Karpas-422 (cell line): ENCODE measurements around the gene DGKB. TPM values are rescaled to one million over a fixed set of nuclear protein-coding genes. Genes with fewer than 3 reads are reported as not detected.

Source experiments
- DNase-seq: peaks from one replicate; pipeline ENCODE4 v3.0.0-alpha.2; 2015
- H2AFZ ChIP-seq: fragments of 200-600 bp; sonication (generic); 2 replicates; pipeline ENCODE4 v1.6.1; 2014; ENCODE audit warnings: antibody characterized with exemption, low read length, mixed read lengths
- H3K27ac ChIP-seq: fragments of 200-600 bp; sonication (generic); 2 replicates; pipeline ENCODE4 v1.5.1; 2014; ENCODE audit warnings: mild to moderate bottlenecking, low read length, moderate library complexity
- H3K27me3 ChIP-seq: fragments of 200-600 bp; sonication (generic); 2 replicates; pipeline ENCODE4 v1.6.1; 2014; ENCODE audit warnings: low read length, mixed read lengths
- H3K36me3 ChIP-seq: fragments of 200-600 bp; sonication (generic); 2 replicates; pipeline ENCODE4 v1.6.1; 2014; ENCODE audit warnings: low read length, mixed read lengths; ENCODE audit not compliant: insufficient read depth
- H3K4me1 ChIP-seq: fragments of 200-600 bp; sonication (generic); 2 replicates; pipeline ENCODE4 v1.6.1; 2014; ENCODE audit warnings: mild to moderate bottlenecking, low read length, mixed read lengths
- H3K4me2 ChIP-seq: fragments of 200-600 bp; sonication (generic); 2 replicates; pipeline ENCODE4 v1.6.1; 2014; ENCODE audit warnings: low read length, low read depth, mild to moderate bottlenecking; ENCODE audit not compliant: poor library complexity, severe bottlenecking
- H3K4me3 ChIP-seq: fragments of 200-600 bp; sonication (generic); 2 replicates; pipeline ENCODE4 v1.5.1; 2014; ENCODE audit warnings: mild to moderate bottlenecking, antibody characterized with exemption, low read length, mixed read lengths
- H3K79me2 ChIP-seq: fragments of 200-600 bp; sonication (generic); 2 replicates; pipeline ENCODE4 v1.6.1; 2014; ENCODE audit warnings: mild to moderate bottlenecking, low read length, mixed read lengths
- H3K9ac ChIP-seq: fragments of 200-600 bp; sonication (generic); 2 replicates; pipeline ENCODE4 v1.6.0; 2014; ENCODE audit warnings: low read length
- H3K9me2 ChIP-seq: fragments of 200-600 bp; sonication (generic), shearing (Covaris generic); replicated peaks from 2 replicates; pipeline ENCODE4 v1.6.0; 2014; ENCODE audit warnings: mild to moderate bottlenecking, low read length, moderate library complexity; ENCODE audit not compliant: insufficient read depth
- H3K9me3 ChIP-seq: fragments of 300-700, 200-600 bp; sonication (generic); 2 replicates; pipeline ENCODE4 v1.6.1; 2014; ENCODE audit warnings: low read length, mixed read lengths
- H4K20me1 ChIP-seq: fragments of 200-600 bp; sonication (generic); 2 replicates; pipeline ENCODE4 v1.6.1; 2014; ENCODE audit warnings: mild to moderate bottlenecking, antibody characterized with exemption, low read length, low read depth; ENCODE audit not compliant: insufficient read depth
- total RNA-seq: library from RNA; depleted of rRNA; stranded (reverse); fragments of >200 nt; shearing (Covaris generic); gene quantifications from 2 replicates; pipeline ENCODE4 v1.2.3, GENCODE V29; 2014; ENCODE audit warnings: low replicate concordance

DGKB gene
- total RNA-seq, 1 experiment from 2014 or later: not detected

- H3K4me3 ChIP-seq: no peak overlapping the region
- no peak overlapping the region for H3K27ac ChIP-seq
- no peaks in the 10 kb centered on the region for H3K4me1 ChIP-seq
- H3K9me2 ChIP-seq: peaks cover 3% of the 10 kb centered on the region; the same call in 1 of the 2 replicates
- no peaks in the 10 kb centered on the region for H4K20me1 ChIP-seq
- H3K79me2 ChIP-seq: no peaks in the 10 kb centered on the region
- no peak overlapping the region for H3K9ac ChIP-seq
- H3K9me3 ChIP-seq: no peaks in the 10 kb centered on the region
- no peak for DNase-seq
- H3K27me3 ChIP-seq: no peaks in the 10 kb centered on the region
- no peak overlapping the region for H3K4me2 ChIP-seq
- no peaks in the 10 kb centered on the region for H3K36me3 ChIP-seq
- H2AFZ ChIP-seq: no peak overlapping the region
These were observed 235.6 kb downstream of the DGKB start for GRCh38 chr7:14666913-14667312.

GRCh38 chr7:14666304-14666703, 236.2 kb downstream of the DGKB start:
- H3K27me3 ChIP-seq: no peaks in the 10 kb centered on the region
- H3K9me3 ChIP-seq: no peaks in the 10 kb centered on the region
- peaks cover 3% of the 10 kb centered on the region; the same call in 1 of the 2 replicates for H3K9me2 ChIP-seq
- H3K4me2 ChIP-seq: no peak overlapping the region
- no peak overlapping the region for H2AFZ ChIP-seq
- H3K27ac ChIP-seq: no peak overlapping the region
- H3K79me2 ChIP-seq: no peaks in the 10 kb centered on the region
- H3K36me3 ChIP-seq: no peaks in the 10 kb centered on the region
- DNase-seq: no peak
- H3K9ac ChIP-seq: no peak overlapping the region
- no peaks in the 10 kb centered on the region for H4K20me1 ChIP-seq
- no peak overlapping the region for H3K4me3 ChIP-seq
- no peaks in the 10 kb centered on the region for H3K4me1 ChIP-seq

- Histone ChIP-seq H3K9ac (no peak overlapping the region), H3K27ac (no peak overlapping the region), H3K79me2 (no peaks in the 10 kb centered on the region), H3K4me3 (no peak overlapping the region), H3K4me2 (no peak overlapping the region), H3K9me2 (0 out of 2 replicates have a peak, but pooled peaks cover 4% of the 10 kb centered on the region), H3K4me1 (no peaks in the 10 kb centered on the region), H4K20me1 (no peaks in the 10 kb centered on the region), H3K36me3 (no peaks in the 10 kb centered on the region), H3K9me3 (peaks cover 11% of the 10 kb centered on the region; the same call in 1 of the 2 replicates), H2AFZ (no peak overlapping the region), H3K27me3 (no peaks in the 10 kb centered on the region)
- DNase-seq: no peak
These were observed 262.8 kb downstream of the DGKB start for GRCh38 chr7:14639801-14640200.

- DNase-seq: no peak
- Histone ChIP-seq H3K27ac (no peak overlapping the region), H3K4me1 (no peaks in the 10 kb centered on the region), H3K4me3 (no peak overlapping the region), H3K9me2 (0 out of 2 replicates have a peak, but pooled peaks cover 4% of the 10 kb centered on the region), H2AFZ (no peak overlapping the region), H4K20me1 (no peaks in the 10 kb centered on the region), H3K4me2 (no peak overlapping the region), H3K9ac (no peak overlapping the region), H3K36me3 (no peaks in the 10 kb centered on the region), H3K79me2 (no peaks in the 10 kb centered on the region), H3K9me3 (peaks cover 6% of the 10 kb centered on the region; the same call in 1 of the 2 replicates), H3K27me3 (no peaks in the 10 kb centered on the region)
These were observed 263.2 kb downstream of the DGKB start for GRCh38 chr7:14639329-14639728.

GRCh38 chr7:14637968-14638367, 264.6 kb downstream of the DGKB start:
- no peaks in the 10 kb centered on the region for H3K79me2 ChIP-seq
- H3K27me3 ChIP-seq: no peaks in the 10 kb centered on the region
- no peaks in the 10 kb centered on the region for H3K9me3 ChIP-seq
- no peaks in the 10 kb centered on the region for H3K36me3 ChIP-seq
- DNase-seq: no peak
- H3K4me1 ChIP-seq: no peaks in the 10 kb centered on the region
- H4K20me1 ChIP-seq: no peaks in the 10 kb centered on the region
- H3K27ac ChIP-seq: no peak overlapping the region
- H3K4me2 ChIP-seq: no peak overlapping the region
- H2AFZ ChIP-seq: no peak overlapping the region
- H3K9me2 ChIP-seq: 0 out of 2 replicates have a peak, but pooled peaks cover 4% of the 10 kb centered on the region
- no peak overlapping the region for H3K9ac ChIP-seq
- no peak overlapping the region for H3K4me3 ChIP-seq

GRCh38 chr7:14635955-14636354, 266.6 kb downstream of the DGKB start:
- Histone ChIP-seq H3K27ac (no peak overlapping the region), H3K9me3 (no peaks in the 10 kb centered on the region), H3K27me3 (no peaks in the 10 kb centered on the region), H3K9ac (no peak overlapping the region), H3K9me2 (no peaks in the 10 kb centered on the region), H3K36me3 (no peaks in the 10 kb centered on the region), H2AFZ (no peak overlapping the region), H4K20me1 (no peaks in the 10 kb centered on the region), H3K4me1 (no peaks in the 10 kb centered on the region), H3K4me3 (no peak overlapping the region), H3K4me2 (no peak overlapping the region), H3K79me2 (no peaks in the 10 kb centered on the region)
- no peak for DNase-seq

- Histone ChIP-seq H3K36me3 (no peaks in the 10 kb centered on the region), H3K9ac (no peak overlapping the region), H3K27ac (no peak overlapping the region), H4K20me1 (no peaks in the 10 kb centered on the region), H3K79me2 (no peaks in the 10 kb centered on the region), H2AFZ (no peak overlapping the region), H3K4me3 (no peak overlapping the region), H3K4me1 (no peaks in the 10 kb centered on the region), H3K9me3 (no peaks in the 10 kb centered on the region), H3K27me3 (no peaks in the 10 kb centered on the region), H3K9me2 (no peaks in the 10 kb centered on the region), H3K4me2 (no peak overlapping the region)
- DNase-seq: no peak
These were observed 272.5 kb downstream of the DGKB start for GRCh38 chr7:14630048-14630447.

GRCh38 chr7:14628516-14628915, 274.0 kb downstream of the DGKB start:
- no peak for DNase-seq
- H3K9ac ChIP-seq: no peak overlapping the region
- no peaks in the 10 kb centered on the region for H3K9me3 ChIP-seq
- H3K9me2 ChIP-seq: no peaks in the 10 kb centered on the region
- H3K79me2 ChIP-seq: no peaks in the 10 kb centered on the region
- no peak overlapping the region for H3K27ac ChIP-seq
- no peaks in the 10 kb centered on the region for H3K27me3 ChIP-seq
- no peak overlapping the region for H2AFZ ChIP-seq
- no peaks in the 10 kb centered on the region for H4K20me1 ChIP-seq
- H3K4me1 ChIP-seq: no peaks in the 10 kb centered on the region
- H3K4me3 ChIP-seq: no peak overlapping the region
- H3K36me3 ChIP-seq: no peaks in the 10 kb centered on the region
- H3K4me2 ChIP-seq: no peak overlapping the region

GRCh38 chr7:14626076-14626475, 276.5 kb downstream of the DGKB start:
- no peak overlapping the region for H3K9ac ChIP-seq
- no peak overlapping the region for H3K27ac ChIP-seq
- no peak overlapping the region for H3K4me3 ChIP-seq
- H3K79me2 ChIP-seq: no peaks in the 10 kb centered on the region
- no peaks in the 10 kb centered on the region for H3K9me2 ChIP-seq
- no peak overlapping the region for H2AFZ ChIP-seq
- H3K9me3 ChIP-seq: no peaks in the 10 kb centered on the region
- no peaks in the 10 kb centered on the region for H3K27me3 ChIP-seq
- no peaks in the 10 kb centered on the region for H3K4me1 ChIP-seq
- H3K4me2 ChIP-seq: no peak overlapping the region
- H3K36me3 ChIP-seq: no peaks in the 10 kb centered on the region
- DNase-seq: no peak
- no peaks in the 10 kb centered on the region for H4K20me1 ChIP-seq
